GM19468 (cell line): Measurements from ENCODE around the gene ESRRA.

Experiments used
- ATAC-seq: cut with Tn5 transposase; IDR thresholded peaks from one replicate; pipeline ENCODE4 v1.9.1; 2021; ENCODE audit warnings: mild to moderate bottlenecking, moderate library complexity, moderate number of reproducible peaks; ENCODE audit not compliant: unreplicated experiment; ENCODE audit errors: extremely low read depth

The ESRRA gene

GRCh38 chr11:64291262-64291751, 14.0 kb upstream of the ESRRA start, which contains the start of gene KCNK4:
TSS of gene KCNK4 (plus strand) at chr11:64291302. CDS start at chr11:64293019, 1,717 bp downstream.
- ATAC-seq = no peak

DNA sequence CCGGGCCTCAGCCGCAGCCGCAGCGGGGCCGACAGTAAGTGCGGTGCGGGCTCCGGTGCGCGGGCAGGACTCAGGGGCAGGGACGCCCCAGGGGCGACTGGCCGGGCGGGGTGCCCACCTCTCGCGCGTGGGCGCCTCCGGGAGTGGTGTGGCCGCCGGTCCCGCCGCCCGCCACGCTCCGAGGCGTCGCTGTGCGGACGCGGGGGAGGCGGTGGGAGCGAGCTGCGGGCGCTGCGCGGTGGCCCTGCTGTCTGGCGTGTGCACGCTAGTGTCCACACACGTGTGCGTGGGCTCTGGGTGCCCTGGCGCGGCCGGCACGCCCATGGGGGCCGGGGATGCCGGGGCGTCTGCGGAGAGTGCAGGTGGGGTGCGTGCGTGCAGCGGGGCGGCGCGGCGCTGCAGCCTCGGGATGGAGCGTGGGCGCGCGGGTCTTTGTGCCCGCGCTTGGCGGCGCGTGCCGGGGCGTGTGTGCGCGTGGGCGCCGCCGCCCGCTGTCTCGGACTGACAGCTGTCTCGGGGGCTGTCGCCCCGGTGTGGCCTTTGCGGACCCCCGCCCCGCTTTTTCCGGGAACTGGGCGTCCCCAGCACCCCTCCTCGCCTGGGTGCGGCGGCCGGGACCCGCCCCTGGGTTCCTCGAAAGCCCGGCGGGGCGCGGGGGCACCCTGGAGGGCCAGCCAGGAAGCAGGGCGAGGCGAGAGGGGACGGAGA, 13.4 kb upstream of the ESRRA start:
- ATAC-seq = no peak

GRCh38 chr11:64292460-64293254, 12.7 kb upstream of the ESRRA start:
- no peak for ATAC-seq

DNA sequence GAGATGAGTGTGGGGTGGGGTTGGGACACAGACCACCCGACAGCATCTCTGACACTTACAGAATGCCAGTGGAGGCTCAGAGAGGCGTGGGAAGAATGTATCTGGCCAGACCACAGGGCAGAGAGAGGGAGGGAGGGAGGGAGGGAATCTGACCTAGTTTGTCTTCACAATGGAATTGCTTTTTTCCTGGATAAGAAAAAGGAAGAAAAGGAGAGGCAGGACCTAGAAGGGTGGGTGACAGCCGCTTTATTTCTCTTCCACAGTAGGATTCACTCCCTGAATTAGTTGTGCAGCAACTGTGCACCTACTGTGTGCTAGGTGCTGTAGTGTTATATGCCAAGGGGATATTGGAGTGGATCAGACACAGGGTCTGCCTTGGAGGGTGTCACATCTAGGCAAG, 10.6 kb upstream of the ESRRA start:
- no peak for ATAC-seq

GRCh38 chr11:64295760-64296159, 9.6 kb upstream of the ESRRA start:
- no peak for ATAC-seq

DNA sequence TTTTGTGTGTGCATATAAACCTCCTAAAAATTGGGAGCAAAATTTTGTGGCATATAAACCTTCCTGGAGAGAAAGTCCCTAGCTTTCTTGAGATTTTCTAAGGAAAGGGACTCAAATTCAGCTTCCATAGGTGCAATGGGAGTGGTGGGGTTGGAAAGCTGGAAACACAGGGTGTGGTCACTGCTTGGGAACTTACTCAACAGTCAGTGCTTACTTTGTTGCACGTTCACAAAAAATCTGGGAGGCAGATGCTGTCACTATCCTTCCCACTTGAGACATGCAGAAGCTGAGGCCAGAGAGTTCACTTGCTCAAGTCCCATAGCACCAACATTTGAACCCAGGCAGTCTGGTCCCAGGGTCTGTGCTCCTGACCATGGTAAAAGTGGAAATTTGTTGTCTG, 9.1 kb upstream of the ESRRA start:
- no peak for ATAC-seq

- ATAC-seq = no peak
Observed at GRCh38 chr11:64296830-64297698, 8.3 kb upstream of the ESRRA start.

DNA sequence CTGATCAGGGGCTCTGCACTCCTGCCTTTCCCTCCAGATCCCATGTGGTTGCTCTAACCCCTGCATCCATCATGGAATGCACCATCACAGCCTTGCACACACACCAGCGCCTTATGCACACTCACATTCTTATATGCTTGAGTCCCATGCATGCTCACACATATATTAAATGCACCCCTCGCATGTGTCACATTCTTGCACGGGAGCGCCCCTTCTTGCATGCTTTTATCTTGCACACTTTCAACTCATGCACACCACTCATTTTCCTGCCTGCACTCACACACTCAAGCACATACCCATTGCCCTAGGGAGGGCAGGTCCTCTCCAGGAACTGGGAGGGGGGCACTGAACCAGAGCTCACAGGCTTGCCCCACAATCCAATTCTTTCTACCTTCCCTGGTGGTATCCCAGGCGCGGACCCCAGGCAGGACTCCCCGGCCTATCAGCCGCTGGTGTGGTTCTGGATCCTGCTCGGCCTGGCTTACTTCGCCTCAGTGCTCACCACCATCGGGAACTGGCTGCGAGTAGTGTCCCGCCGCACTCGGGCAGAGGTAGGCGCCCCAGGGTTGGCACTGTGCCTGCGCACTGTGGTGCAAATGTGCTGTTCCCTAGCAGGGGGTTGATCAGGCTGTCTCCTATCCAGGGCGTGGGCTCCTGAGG, 7.5 kb upstream of the ESRRA start:
- no peak for ATAC-seq

DNA sequence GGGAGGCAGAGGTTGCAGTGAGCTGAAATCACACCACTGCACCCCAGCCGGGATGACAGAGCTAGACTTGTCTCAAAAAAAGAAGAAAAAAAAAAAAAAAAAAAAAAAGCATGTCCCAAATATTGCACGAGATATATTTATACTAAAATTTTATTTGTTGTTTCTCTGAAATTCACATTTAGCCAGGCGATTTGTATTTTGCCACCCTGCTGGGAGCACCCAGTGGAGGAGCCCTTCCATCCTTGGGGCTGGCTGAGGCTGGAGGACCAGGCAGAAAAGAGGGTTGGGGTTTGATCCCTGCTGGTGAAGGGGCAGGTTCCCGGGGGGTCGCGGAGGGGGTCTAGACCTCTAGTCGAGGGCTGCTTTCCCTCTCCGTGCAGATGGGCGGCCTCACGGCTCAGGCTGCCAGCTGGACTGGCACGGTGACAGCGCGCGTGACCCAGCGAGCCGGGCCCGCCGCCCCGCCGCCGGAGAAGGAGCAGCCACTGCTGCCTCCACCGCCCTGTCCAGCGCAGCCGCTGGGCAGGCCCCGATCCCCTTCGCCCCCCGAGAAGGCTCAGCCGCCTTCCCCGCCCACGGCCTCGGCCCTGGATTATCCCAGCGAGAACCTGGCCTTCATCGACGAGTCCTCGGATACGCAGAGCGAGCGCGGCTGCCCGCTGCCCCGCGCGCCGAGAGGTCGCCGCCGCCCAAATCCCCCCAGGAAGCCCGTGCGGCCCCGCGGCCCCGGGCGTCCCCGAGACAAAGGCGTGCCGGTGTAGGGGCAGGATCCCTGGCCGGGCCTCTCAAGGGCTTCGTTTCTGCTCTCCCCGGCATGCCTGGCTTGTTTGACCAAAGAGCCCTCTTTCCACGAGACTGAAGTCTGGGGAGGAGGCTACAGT, 6.1 kb upstream of the ESRRA start:
- ATAC-seq = no peak

DNA sequence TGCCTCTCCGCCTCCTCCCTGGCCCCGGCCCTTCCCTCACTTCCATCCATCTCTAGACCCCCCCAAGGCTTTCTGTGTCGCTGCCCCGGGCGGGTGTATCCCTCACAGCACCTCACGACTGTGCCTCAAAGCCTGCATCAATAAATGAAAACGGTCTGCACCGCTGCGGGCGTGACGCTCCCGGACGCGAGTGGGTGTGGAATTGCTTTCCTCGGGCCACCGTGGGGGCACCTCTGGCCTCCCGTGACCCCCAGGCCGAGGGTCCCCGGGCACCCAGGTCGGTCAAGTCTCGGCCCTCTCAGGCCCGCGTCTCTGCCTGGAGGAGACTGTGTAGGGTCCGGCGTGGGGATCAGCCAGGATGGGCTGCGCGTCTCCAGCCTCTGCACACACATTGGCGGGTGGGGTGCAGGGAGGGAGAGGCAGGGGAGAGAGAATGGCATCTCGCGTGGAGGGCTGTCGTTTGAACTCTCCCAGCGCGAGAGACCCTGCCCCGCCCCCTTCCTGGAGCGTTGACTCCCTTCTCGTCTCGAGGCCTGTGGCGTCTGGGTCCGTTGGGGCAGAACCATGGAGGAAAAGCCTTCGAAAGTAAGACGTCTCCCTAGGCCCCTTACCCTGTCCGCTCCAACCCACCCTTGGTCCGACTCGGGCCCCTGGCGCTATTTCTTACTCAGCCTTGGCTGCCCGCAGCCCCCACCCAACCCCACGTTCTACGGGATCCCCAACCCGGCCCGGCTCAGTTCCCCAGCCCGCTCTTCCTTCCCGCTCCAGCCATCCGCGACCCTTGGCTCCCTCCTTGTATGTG, 5.3 kb upstream of the ESRRA start, which contains the start of gene CATSPERZ:
CATSPERZ (plus strand) TSS at position 512 of the 802 bp plus-strand sequence; CDS start at position 565, 53 bp downstream.
- no peak for ATAC-seq

- no peak for ATAC-seq
Observed at GRCh38 chr11:64303109-64304031, 2.0 kb upstream of the ESRRA start.

DNA sequence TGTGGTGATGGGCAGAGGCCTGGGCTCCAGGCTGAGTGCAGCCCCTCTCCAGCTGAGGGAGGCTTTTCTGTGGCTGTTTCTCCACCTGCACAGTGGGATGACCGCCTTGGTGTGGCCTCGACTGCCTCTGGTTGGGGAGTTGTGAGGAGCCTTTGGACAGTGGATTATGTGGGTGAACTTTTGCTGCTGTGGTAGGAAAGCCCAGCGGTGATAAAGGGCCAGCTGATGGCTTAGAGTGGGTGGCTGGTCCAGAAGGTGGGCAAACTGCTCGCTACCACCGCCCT, 1.4 kb upstream of the ESRRA start:
- ATAC-seq = no peak

DNA sequence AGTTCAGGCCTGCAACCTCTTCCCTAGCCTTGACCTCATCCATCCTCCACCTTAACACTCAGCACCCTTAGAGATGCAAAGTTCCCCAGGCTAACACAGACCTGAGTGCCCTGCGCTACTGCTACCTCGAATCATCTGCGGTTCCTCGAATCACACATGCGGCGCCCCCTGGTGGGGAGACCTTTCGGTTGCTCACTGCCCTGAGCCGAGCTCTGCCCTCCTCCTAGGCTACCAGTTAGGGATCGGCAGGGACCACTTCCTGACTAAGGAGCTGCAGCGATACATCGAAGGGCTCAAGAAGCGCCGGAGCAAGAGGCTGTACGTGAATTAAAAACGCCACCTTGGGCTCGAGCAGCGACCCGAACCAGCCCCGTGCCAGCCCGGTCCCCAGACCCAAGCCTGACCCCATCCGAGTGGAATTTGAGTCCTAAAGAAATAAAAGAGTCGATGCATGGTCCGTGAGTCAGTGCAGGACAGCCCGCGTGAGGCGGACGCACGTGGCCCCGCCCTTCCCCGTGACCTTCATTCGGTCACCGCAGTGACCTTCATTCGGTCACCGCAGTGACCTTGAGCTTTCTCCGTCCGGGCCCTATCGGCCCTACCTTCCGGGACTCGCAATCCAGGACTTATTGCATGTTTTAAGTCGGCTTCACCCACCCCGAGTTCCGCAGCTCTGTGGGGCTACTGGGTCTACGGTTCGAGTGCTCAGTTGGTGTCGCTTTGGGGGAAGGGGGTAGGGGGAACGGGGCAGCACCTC, 830 bp upstream of the ESRRA start:
- no peak for ATAC-seq

DNA sequence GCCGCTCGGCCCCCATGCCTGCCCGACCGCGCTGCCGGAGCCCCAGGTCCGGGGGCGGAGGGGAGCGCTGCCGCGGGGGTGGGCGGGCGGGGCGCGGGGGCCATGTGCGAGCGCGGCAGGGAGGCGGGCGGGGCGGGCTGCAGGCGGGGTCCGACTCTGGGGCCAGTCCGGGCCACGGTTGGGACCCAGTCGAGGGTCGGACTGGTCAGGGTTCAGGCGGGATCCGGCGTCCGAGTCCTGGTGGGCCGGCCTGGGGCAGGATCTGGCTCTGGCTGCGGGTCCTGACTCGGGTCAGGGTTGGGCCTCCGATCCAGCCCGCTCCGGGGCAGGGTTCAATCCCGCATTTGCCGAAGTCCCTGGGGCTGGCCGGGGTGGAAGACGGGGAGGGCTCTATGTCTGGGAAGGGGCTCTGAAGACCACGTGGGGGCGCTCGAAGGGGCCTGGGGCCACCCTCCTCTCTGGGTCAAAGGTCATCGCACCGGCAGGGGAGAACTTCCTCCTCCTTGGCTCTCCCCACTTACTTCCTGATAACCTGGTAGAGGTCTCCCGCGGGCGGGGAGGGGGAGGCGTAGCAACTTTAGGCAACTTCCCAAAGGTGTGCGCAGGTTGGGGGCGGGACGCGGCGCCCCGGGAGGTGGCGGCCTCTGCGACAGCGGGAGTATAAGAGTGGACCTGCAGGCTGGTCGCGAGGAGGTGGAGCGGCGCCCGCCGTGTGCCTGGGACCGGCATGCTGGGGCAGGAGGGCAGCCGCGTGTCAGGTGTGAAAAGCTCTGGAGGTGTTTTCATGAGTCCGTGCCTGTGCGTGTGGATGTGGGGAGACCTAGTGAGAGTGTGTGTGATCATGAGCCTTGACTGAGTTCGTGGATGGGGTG, 603 bp downstream of the ESRRA start:
- ATAC-seq = no peak

DNA sequence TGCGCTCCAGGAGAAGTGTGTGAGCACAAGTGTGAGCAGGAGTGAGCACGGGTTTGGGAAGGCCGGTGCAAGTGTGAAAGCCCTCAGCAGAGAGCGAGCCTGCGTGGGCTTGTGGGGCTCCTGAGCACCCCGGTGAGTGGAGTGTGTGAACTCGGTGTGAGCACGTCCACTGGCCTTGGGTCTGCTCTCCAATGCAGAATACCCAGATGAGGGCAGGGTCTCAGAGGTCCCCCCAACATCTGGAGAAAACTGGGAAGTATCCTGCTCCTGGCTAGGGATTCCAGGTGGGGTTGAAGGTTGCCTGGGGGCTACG, 1.2 kb downstream of the ESRRA start:
- no peak for ATAC-seq
